HG03460 (cell line): Measurements from ENCODE around the gene NCOA7.
"Not testable (repeated sequence)": the region's sequence is repeated elsewhere in the genome, so short reads cannot be mapped to it uniquely, and the experiment has no call there.

ENCODE experiments used
- ATAC-seq: cut with Tn5 transposase; IDR thresholded peaks from one replicate; pipeline ENCODE4 v1.9.1; 2021; ENCODE audit not compliant: unreplicated experiment

Gene NCOA7

GRCh38 chr6:125834348-125834747 lies 43.6 kb downstream of the NCOA7 start:
- peak; percentile 96 for ATAC-seq

GRCh38 chr6:125835221-125835744 lies 44.5 kb downstream of the NCOA7 start:
- ATAC-seq = no peak

GRCh38 chr6:125836466-125836865 lies 45.7 kb downstream of the NCOA7 start:
- no peak for ATAC-seq

GRCh38 chr6:125839471-125839870 lies 48.7 kb downstream of the NCOA7 start:
- no peak for ATAC-seq

GRCh38 chr6:125839879-125840278 lies 49.1 kb downstream of the NCOA7 start:
- no peak for ATAC-seq

GRCh38 chr6:125841356-125842090 lies 50.8 kb downstream of the NCOA7 start:
- ATAC-seq = no peak

- ATAC-seq = no peak
Observed at GRCh38 chr6:125842091-125842626, 51.4 kb downstream of the NCOA7 start.

GRCh38 chr6:125843593-125843992 lies 52.8 kb downstream of the NCOA7 start:
- no peak for ATAC-seq

GRCh38 chr6:125844989-125845388 lies 54.2 kb downstream of the NCOA7 start:
- ATAC-seq = no peak

- no peak for ATAC-seq
Observed at GRCh38 chr6:125846292-125847024, 55.7 kb downstream of the NCOA7 start.

GRCh38 chr6:125848286-125848685 lies 57.5 kb downstream of the NCOA7 start:
- not testable (repeated sequence) for ATAC-seq

GRCh38 chr6:125850361-125850760 lies 59.6 kb downstream of the NCOA7 start:
- no peak for ATAC-seq

- ATAC-seq = no peak
Observed at GRCh38 chr6:125852587-125852986, 61.8 kb downstream of the NCOA7 start.

GRCh38 chr6:125853168-125853567 lies 62.4 kb downstream of the NCOA7 start:
- ATAC-seq = no peak

- ATAC-seq = no peak
Observed at GRCh38 chr6:125853756-125854155, 63.0 kb downstream of the NCOA7 start.

- no peak for ATAC-seq
Observed at GRCh38 chr6:125854355-125854754, 63.6 kb downstream of the NCOA7 start.

GRCh38 chr6:125855783-125856182 lies 65.0 kb downstream of the NCOA7 start:
- ATAC-seq = no peak

- no peak for ATAC-seq
Observed at GRCh38 chr6:125857846-125858245, 67.1 kb downstream of the NCOA7 start.

- peak; percentile 90 for ATAC-seq
Observed at GRCh38 chr6:125858427-125859320, 67.9 kb downstream of the NCOA7 start.

GRCh38 chr6:125859727-125860126 lies 69.0 kb downstream of the NCOA7 start:
- no peak for ATAC-seq

- no peak for ATAC-seq
Observed at GRCh38 chr6:125863023-125863422, 72.3 kb downstream of the NCOA7 start.
